HG03097 (cell line): ENCODE data around the gene OLIG1.

Source experiments
- ATAC-seq: cut with Tn5 transposase; IDR thresholded peaks from one replicate; pipeline ENCODE4 v1.9.1; 2021; ENCODE audit not compliant: unreplicated experiment, low FRiP score

Gene OLIG1

GRCh38 chr21:33030633-33031032, 39.3 kb upstream of the OLIG1 start:
- ATAC-seq = no peak

GRCh38 chr21:33031152-33031911, 38.6 kb upstream of the OLIG1 start:
- no peak for ATAC-seq

- ATAC-seq = no peak
Observed at GRCh38 chr21:33032434-33033047, 37.4 kb upstream of the OLIG1 start.

- no peak for ATAC-seq
Observed at GRCh38 chr21:33033094-33033951, 36.6 kb upstream of the OLIG1 start.

- ATAC-seq = no peak
Observed at GRCh38 chr21:33033961-33034413, 36.0 kb upstream of the OLIG1 start.

- ATAC-seq = no peak
Observed at GRCh38 chr21:33035147-33035546, 34.8 kb upstream of the OLIG1 start.

- ATAC-seq = no peak
Observed at GRCh38 chr21:33036430-33037162, 33.3 kb upstream of the OLIG1 start.

GRCh38 chr21:33037501-33037900, 32.4 kb upstream of the OLIG1 start:
- no peak for ATAC-seq

GRCh38 chr21:33039536-33039935, 30.4 kb upstream of the OLIG1 start:
- no peak for ATAC-seq

- no peak for ATAC-seq
Observed at GRCh38 chr21:33040215-33040614, 29.7 kb upstream of the OLIG1 start.

- ATAC-seq = no peak
Observed at GRCh38 chr21:33041981-33042380, 28.0 kb upstream of the OLIG1 start.

- no peak for ATAC-seq
Observed at GRCh38 chr21:33042812-33043211, 27.1 kb upstream of the OLIG1 start.

GRCh38 chr21:33046455-33046854, 23.5 kb upstream of the OLIG1 start:
- ATAC-seq = no peak

- ATAC-seq = no peak
Observed at GRCh38 chr21:33047231-33047630, 22.7 kb upstream of the OLIG1 start.

- ATAC-seq = no peak
Observed at GRCh38 chr21:33051925-33052324, 18.0 kb upstream of the OLIG1 start.

- no peak for ATAC-seq
Observed at GRCh38 chr21:33053951-33054350, 16.0 kb upstream of the OLIG1 start.

GRCh38 chr21:33055991-33056390, 13.9 kb upstream of the OLIG1 start:
- no peak for ATAC-seq

- no peak for ATAC-seq
Observed at GRCh38 chr21:33057385-33057940, 12.5 kb upstream of the OLIG1 start.

GRCh38 chr21:33058527-33058926, 11.4 kb upstream of the OLIG1 start:
- ATAC-seq = no peak

- no peak for ATAC-seq
Observed at GRCh38 chr21:33058957-33059356, 11.0 kb upstream of the OLIG1 start.
